Cortex of kidney (tissue), 1 donor: Measurements from ENCODE around the gene MYCBP2.
"Not testable (repeated sequence)": the region's sequence is repeated elsewhere in the genome, so short reads cannot be mapped to it uniquely, and the experiment has no call there.

Experiments used
- DNase-seq: peaks from one replicate; lab custom pipeline; 2025; lab: John Stamatoyannopoulos, UW

The MYCBP2 gene

GRCh38 chr13:77338961-77339401, 12.1 kb upstream of the MYCBP2 start:
- no peak for DNase-seq

GRCh38 chr13:77338329-77338728, 11.4 kb upstream of the MYCBP2 start:
- no peak for DNase-seq

DNA sequence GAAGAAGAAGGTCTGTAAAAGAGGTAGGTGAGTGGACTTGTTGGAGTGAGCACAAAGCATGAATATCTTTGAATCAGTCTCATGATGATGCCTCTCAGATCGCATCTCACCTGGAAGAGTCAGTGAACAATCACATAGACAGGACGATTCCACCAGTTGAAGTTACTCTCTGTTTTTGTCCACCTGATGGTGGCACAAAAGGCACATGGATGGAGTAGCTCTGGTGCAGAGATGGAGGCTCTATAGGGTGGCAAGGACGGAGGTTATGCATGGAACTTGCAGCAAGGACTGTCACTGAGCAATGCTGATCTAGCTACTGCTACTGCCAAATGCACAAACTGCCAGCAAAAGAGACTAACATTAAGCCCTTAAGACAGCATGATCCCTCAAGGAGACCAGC, 10.3 kb upstream of the MYCBP2 start:
- DNase-seq: no peak

DNA sequence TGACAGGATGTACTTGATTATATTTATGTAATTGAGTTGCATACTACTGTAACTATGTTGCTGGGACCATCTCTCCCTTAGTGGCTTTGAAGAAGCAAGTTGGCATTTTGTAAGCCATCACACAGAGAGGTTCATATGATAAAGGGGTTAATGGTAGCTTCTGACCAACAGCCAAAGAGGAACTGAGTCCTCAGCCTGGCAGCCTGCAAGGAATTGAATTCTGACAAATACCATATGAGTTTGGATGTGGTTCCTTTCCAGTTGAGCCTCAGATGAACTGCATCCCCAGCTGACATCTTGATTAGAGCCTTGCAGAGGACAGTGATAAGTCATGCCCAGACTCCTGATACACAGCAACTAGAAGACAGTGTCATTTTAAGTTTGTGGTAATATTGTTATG, 8.6 kb upstream of the MYCBP2 start:
- DNase-seq: no peak

- no peak for DNase-seq
These were observed 6.7 kb upstream of the MYCBP2 start for GRCh38 chr13:77333594-77333993.

DNA sequence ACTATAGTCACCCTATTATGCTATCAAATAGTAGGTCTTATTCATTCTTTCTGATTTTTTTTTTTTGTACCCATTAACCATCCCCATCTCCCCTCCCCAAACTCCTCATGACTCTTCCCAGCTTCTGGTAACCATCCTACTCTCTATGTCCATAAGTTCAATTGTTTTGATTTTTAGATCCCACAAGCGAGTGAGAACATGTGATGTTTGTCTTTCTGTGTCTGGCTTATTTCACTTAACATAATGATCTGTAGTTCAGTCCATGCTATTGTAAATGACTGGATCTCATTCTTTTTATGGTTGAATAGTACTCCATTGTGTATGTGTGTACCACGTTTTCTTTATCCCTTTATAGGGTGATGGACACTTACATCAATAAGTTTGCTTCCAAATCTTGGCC, 4.5 kb upstream of the MYCBP2 start:
- no peak for DNase-seq

- DNase-seq: no peak
These were observed 3.2 kb upstream of the MYCBP2 start for GRCh38 chr13:77329911-77330584.

DNA sequence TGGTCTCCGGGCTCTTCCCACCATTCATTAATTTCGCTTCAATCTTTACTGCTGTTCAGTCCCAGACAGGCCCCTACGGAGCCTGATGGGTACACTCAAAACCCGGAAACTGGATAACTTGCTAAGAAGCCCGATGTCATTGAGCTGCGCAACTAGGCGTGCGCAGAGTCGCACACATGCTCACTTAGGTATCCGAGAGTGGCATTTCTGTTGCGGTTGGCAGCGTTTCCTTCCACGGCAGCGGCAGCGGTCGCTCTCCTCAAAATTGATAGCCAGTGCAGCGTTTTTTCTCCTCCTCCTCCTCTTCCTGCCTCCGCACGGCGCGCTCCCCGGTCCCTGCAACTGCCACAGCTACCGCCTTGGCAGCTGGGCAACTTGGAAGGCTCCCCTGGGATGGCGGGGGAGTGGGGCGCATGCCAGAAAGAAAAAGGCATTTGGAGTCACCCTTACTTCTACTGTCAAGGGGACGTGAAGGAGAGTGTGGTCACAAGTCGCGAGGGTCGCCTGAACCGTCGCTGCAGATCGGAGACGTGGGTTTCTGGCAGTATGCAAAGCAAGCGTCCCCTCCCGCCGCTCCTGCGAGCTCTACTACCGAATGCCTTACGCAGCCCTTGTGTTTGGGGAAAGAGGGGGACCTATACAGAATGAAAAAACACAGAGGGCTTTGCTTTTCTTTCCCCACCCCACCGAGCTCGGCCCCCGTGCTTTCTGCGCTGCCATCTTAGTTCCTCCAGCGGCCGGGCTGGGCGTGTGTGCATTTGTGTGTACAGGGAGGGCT, 2.4 kb upstream of the MYCBP2 start:
- DNase-seq: peak; percentile 9

GRCh38 chr13:77328819-77329132, 1.9 kb upstream of the MYCBP2 start:
- DNase-seq: no peak

- DNase-seq: no peak
These were observed 1.4 kb downstream of the MYCBP2 start for GRCh38 chr13:77325371-77325980.

- DNase-seq: no peak
These were observed 3.0 kb downstream of the MYCBP2 start for GRCh38 chr13:77323858-77324257.

GRCh38 chr13:77319536-77319935, 7.4 kb downstream of the MYCBP2 start:
- DNase-seq: no peak

- DNase-seq: no peak
These were observed 8.2 kb downstream of the MYCBP2 start for GRCh38 chr13:77318741-77319140.

DNA sequence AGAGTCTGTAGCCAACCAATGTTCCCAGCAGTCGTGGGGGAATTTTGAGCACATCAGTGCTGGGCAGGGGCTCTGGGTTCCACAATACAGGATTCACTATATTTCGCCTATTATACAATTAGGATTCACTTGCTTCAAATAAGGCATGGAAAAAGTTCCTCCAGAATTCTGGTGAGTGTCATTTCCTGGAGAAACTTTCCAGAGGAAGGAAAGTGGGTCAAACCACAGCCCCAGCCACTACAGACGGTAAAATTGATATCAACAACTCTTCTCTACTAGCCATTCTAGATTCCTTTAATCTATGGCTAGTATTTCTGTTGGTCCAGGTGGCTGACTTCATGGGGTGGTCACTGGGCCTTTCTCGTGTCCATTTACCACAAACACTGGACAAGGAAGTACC, 10.5 kb downstream of the MYCBP2 start:
- DNase-seq: no peak

GRCh38 chr13:77315509-77315908, 11.4 kb downstream of the MYCBP2 start:
- DNase-seq: not testable (repeated sequence)

DNA sequence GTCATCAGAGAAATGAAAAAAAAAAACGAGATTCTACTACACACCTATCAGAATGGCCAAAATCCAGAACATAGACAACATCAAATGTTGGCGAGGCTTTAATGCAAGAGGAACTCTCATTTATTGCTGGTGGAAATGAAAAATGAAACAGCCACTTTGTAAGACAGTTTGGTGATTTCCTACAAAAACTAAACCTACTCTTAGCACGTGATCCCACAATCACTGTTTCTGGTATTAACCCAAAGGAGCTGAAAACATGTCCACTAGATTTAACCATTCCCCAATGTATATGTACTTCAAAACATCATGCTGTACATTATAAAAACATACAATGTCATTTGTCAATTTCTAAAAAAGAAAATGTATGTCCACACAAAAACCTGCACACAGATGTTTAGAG, 13.0 kb downstream of the MYCBP2 start:
- DNase-seq: no peak

DNA sequence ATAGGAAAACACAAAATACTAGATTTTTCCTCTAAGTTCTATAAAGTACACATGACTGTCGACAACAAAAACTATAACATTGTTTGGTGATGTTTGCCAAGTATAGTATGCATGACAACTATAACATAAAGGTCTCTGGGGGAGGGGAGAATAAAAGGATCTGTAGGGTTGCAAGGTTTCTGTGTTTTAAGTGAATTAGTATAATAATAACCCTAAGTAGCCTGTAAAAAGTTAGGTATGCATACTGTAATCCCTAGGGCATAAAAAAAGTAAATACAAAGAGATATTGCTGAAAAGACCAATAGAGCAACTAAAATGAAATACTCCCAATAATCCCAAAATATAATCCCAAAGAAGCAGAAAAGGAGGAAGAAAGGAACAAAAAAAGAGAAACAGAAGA, 14.6 kb downstream of the MYCBP2 start:
- no peak for DNase-seq

DNA sequence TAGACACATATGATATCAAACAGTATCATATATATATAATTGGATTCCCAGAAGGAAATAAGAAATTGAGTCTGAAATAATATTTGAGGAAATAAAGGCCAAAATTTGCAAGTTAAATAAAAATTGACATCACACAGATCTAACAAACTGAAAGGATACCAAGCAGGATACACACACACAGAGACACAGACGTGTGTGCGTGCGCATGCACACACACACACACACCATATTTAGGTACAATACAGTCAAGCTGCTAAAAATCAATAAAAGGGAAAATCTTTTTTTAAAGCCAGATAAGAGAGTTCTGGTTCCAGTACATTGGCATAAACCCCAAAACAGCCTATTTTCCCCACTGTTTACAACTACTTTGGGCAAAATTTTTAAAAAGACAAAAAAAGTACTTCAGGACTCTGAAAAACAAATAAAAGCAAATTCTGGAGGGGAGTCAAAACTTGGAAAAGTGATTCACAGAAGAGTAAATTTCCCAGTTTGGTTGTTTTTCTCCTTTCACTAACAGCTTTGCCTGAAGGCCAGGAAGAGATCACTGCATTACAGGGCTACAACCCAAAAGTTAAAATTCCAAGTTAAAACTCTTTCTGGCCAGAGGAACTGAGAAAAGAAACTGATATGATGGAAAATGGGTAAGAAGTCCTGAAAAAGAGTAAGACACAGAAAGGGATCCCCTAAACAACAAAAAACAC, 16.2 kb downstream of the MYCBP2 start:
- DNase-seq: no peak

- no peak for DNase-seq
These were observed 16.7 kb downstream of the MYCBP2 start for GRCh38 chr13:77310161-77310560.

DNA sequence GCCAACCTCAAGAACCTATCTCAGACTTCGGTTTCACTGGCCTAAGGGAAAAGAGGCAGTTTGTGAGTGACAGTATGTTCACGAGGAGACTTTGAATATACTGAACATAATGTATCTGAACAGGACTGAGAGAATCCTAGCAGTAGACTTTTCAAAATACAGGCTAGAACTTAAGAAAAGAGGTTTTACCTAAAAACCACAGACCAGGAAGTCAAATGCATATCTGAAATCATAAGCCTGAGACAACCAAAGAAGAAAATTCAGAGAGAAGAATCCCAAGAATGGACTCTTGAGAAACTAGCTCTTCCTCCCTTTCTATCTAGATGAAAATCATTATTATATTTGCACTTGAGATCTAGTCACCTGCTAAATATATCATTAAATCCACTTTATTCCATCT, 17.6 kb downstream of the MYCBP2 start:
- DNase-seq: no peak

DNA sequence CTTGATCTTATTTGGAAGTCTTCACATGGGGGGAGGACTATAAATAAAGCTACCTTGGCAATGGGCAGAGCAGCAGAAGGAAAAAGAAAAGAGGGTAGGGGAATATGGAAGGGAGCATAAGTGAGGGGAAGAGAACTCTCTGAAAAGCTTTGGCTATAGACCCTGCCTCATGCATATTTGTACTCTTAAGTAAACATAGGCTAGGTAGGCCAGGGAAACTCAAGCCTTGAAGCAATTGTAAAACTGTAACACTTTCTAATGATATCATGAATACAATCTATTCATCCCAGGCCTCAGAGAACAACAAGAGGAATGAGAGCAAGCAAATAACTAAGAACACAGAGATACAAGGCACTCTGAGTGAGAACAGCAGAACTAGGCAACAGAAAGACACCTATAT, 20.4 kb downstream of the MYCBP2 start:
- no peak for DNase-seq

GRCh38 chr13:77305266-77305665, 21.6 kb downstream of the MYCBP2 start:
- no peak for DNase-seq
